Tibial nerve (tissue), 4 donors: ENCODE data around the gene XPO5.

Experiments used
- EP300 ChIP-seq, 2 donors: sonication (generic); formaldehyde crosslinking; IDR thresholded peaks; one replicate each; pipeline ENCODE4 v1.6.1; 2017; ENCODE audit warnings: antibody characterized with exemption in 2 of 2, mild to moderate bottlenecking in 1 of 2
- POLR2A ChIP-seq, 2 donors: fragments of 450-650 bp; IDR thresholded peaks; one replicate each; pipeline ENCODE4 v1.6.1; 2017; ENCODE audit warnings: antibody characterized with exemption in 2 of 2, mild to moderate bottlenecking in 2 of 2, moderate library complexity in 2 of 2
- TF ChIP-seq, protein P1 (sequence below), 5 experiments: fragments of 200-600 bp in 3 of 5; fragments of 450-650 bp in 2 of 5; sonication (generic) in 3 of 5; IDR thresholded peaks; one replicate each; pipeline ENCODE4 v1.5.1; 2016 to 2019; ENCODE audit warnings: antibody characterized with exemption in 5 of 5, mild to moderate bottlenecking in 3 of 5, moderate library complexity in 2 of 5

DNA sequence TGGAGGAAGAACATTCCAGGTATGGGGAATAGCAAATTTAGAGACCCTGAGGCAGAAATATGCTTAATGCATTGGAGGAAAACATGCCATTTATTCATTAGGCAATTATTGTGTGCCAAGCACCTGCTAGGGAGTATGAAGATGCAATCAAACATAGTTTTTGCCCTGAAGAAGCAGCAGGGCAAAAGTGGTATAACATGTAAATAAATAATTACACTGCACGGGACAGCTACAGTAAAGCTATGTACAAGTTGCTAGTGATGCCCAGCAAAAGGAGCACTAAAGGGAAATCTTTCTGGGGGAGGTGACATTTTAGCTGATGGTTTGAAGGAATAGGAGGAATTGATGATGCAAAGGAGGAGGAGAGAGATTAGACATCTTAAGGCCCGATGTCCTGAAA lies 99.1 kb downstream of the XPO5 start:
- TF ChIP-seq, protein P1, sequence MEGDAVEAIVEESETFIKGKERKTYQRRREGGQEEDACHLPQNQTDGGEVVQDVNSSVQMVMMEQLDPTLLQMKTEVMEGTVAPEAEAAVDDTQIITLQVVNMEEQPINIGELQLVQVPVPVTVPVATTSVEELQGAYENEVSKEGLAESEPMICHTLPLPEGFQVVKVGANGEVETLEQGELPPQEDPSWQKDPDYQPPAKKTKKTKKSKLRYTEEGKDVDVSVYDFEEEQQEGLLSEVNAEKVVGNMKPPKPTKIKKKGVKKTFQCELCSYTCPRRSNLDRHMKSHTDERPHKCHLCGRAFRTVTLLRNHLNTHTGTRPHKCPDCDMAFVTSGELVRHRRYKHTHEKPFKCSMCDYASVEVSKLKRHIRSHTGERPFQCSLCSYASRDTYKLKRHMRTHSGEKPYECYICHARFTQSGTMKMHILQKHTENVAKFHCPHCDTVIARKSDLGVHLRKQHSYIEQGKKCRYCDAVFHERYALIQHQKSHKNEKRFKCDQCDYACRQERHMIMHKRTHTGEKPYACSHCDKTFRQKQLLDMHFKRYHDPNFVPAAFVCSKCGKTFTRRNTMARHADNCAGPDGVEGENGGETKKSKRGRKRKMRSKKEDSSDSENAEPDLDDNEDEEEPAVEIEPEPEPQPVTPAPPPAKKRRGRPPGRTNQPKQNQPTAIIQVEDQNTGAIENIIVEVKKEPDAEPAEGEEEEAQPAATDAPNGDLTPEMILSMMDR (IDR thresholded peaks at IDR 0.05) = no peak
- TF ChIP-seq POLR2A (IDR thresholded peaks at IDR 0.05) (no peak), EP300 (IDR thresholded peaks at IDR 0.05) (no peak)
